NT2/D1 (cell line): ENCODE results near the gene MACO1.

ENCODE experiments used
- DNase-seq: peaks from one replicate; pipeline ENCODE4 v3.0.0-alpha.2; 2011; ENCODE audit warnings: low read depth, low spot score
- H3K27me3 ChIP-seq: 2 replicates; pipeline ENCODE4 v1.6.0; 2011; ENCODE audit warnings: mild to moderate bottlenecking; ENCODE audit not compliant: insufficient read length, insufficient read depth
- H3K36me3 ChIP-seq: 2 replicates; pipeline ENCODE4 v1.6.1; 2011; ENCODE audit warnings: mild to moderate bottlenecking, low read length, mixed read lengths; ENCODE audit not compliant: insufficient read depth, insufficient read length
- H3K4me1 ChIP-seq: 2 replicates; pipeline ENCODE4 v1.5.1; 2011; ENCODE audit not compliant: insufficient read depth, insufficient read length
- H3K4me3 ChIP-seq: 2 replicates; pipeline ENCODE4 v1.5.1; 2011; ENCODE audit warnings: low read depth; ENCODE audit not compliant: insufficient read length
- H3K9ac ChIP-seq: 2 replicates; pipeline ENCODE4 v1.6.0; 2011; ENCODE audit warnings: low read depth; ENCODE audit not compliant: insufficient read length
- H3K9me3 ChIP-seq: 2 replicates; pipeline ENCODE4 v1.5.1; 2011; ENCODE audit warnings: mild to moderate bottlenecking, low read length; ENCODE audit not compliant: insufficient read depth
- SUZ12 ChIP-seq: IDR thresholded peaks from 2 replicates; pipeline ENCODE4 v1.6.1; 2011; ENCODE audit not compliant: insufficient read length, insufficient read depth; ENCODE audit errors: extremely low read depth
- YY1 ChIP-seq: IDR thresholded peaks from 2 replicates; pipeline ENCODE4 v1.6.1; 2011; ENCODE audit not compliant: insufficient read length, insufficient read depth
- ZNF274 ChIP-seq: IDR thresholded peaks from 2 replicates; pipeline ENCODE4 v1.6.1; 2011; ENCODE audit warnings: mild to moderate bottlenecking, low read depth, low read length

The MACO1 gene

DNA sequence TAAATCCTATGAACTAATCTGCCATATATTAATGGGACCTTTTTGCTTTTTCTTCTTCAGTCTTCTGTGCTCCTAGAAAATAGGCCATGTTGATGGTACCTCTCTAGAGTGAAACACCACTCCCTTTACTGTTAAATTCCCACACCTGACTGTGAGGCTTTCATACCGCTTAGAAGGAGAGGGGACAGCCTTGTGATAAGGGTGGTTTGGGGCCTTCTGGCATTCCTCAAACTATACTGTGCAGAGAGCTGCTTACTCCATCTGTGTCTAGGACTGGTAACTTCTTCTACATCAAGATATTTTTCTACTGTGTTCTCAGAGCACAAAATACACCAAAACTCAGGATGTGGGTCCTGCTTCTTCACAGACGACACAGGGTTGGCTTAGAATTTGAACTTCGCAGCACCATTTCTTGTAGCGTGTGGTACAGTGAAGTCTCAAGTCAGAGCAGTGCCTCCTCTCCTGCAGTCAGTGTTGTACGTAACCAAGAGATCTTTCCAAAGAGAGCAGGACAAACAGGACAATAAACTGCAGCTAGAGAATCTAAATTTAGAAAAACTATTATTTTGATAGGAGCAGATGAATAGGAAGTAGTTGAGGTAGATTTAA, 43.8 kb downstream of the MACO1 start:
- H3K4me1 ChIP-seq: no peaks in the 10 kb centered on the region
- no peaks in the 10 kb centered on the region for H3K27me3 ChIP-seq
- no peak for TF ChIP-seq SUZ12
- TF ChIP-seq ZNF274: no peak
- TF ChIP-seq YY1: no peak
- H3K9me3 ChIP-seq: no peaks in the 10 kb centered on the region
- peaks cover 9% of the 10 kb centered on the region for H3K36me3 ChIP-seq
- H3K9ac ChIP-seq: no peak overlapping the region
- no peak overlapping the region for H3K4me3 ChIP-seq
- DNase-seq: no peak

DNA sequence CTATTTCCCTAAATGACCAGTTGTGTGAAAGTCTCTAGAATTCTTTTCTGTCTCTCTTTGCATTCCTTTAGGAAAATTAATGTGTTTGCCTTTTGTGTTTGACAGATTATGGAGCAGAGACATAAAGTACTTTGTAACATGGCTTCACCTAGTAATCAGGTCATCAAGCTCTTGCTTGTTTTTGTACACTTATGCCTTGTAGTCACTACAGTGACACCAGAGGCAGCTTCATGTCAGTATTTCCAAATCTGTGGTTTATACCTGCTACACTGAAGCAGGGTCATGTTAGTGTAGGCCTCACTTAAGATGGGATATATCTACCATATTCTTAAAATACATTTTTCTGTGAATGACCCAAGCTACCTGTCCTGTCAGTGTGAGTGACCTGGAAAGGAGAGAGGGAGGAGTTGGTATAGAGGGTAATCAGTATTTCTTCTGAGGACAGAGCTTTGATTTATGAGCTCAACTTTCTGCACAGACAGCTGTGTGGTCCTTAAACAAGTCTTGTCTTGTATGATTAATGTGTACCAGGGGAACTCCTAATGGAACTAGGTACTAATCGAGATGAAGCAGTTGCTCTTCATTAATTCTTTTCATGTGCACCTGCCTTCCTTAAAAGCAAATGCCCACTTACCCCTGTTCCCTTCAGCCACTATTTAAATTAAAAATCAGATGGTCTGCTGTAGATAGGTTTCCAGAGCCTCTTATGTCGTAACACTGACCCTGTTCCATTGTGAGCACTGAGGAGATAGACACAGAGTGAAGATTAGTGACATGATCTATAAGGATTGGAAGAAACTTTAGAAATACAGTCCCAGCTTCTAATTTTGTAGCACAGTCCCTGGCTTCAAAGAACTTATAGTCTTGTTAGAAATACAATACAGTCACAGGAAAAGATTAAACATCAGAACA, 45.7 kb downstream of the MACO1 start:
- H3K4me3 ChIP-seq: no peak overlapping the region
- DNase-seq: no peak
- H3K36me3 ChIP-seq: peaks cover 3% of the 10 kb centered on the region
- H3K9ac ChIP-seq: no peak overlapping the region
- no peaks in the 10 kb centered on the region for H3K27me3 ChIP-seq
- TF ChIP-seq YY1 (no peak), SUZ12 (no peak), ZNF274 (no peak)
- H3K9me3 ChIP-seq: no peaks in the 10 kb centered on the region
- H3K4me1 ChIP-seq: no peaks in the 10 kb centered on the region

- no peak for DNase-seq
- no peak overlapping the region for H3K9ac ChIP-seq
- no peaks in the 10 kb centered on the region for H3K4me1 ChIP-seq
- H3K27me3 ChIP-seq: no peaks in the 10 kb centered on the region
- no peak overlapping the region for H3K4me3 ChIP-seq
- H3K9me3 ChIP-seq: no peaks in the 10 kb centered on the region
- TF ChIP-seq YY1 (no peak), ZNF274 (no peak), SUZ12 (no peak)
- peaks cover 2% of the 10 kb centered on the region for H3K36me3 ChIP-seq
Observed at GRCh38 chr1:25477448-25478034, 46.8 kb downstream of the MACO1 start.

- Histone ChIP-seq H3K4me3 (no peak overlapping the region), H3K9ac (no peak overlapping the region), H3K9me3 (no peaks in the 10 kb centered on the region), H3K36me3 (peaks cover 4% of the 10 kb centered on the region), H3K4me1 (no peaks in the 10 kb centered on the region), H3K27me3 (no peaks in the 10 kb centered on the region)
- no peak for DNase-seq
- TF ChIP-seq SUZ12 (no peak), YY1 (no peak), ZNF274 (no peak)
Observed at GRCh38 chr1:25478633-25479032, 47.9 kb downstream of the MACO1 start.

DNA sequence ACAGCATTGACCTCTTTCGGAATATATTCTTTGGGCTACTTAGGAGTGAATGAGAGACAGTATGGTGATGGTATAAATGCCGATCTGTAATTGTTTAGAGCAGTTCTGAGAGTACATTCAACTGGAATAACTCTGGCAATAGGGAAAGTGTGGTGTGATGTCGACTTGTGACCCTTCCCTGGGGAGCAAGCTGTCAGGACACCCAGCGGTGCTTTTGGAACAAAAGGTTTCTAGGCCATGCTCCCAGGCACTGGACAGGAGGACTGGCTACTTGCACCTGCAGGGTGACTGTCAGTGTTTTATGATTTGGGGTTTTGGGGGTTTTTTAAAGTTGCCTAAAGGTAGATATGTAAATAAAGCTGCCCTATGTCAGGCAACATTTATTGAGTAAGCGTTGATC, 50.9 kb downstream of the MACO1 start:
- Histone ChIP-seq H3K4me3 (no peak overlapping the region), H3K9me3 (no peaks in the 10 kb centered on the region), H3K27me3 (no peaks in the 10 kb centered on the region), H3K36me3 (peaks cover 16% of the 10 kb centered on the region), H3K9ac (no peak overlapping the region), H3K4me1 (no peaks in the 10 kb centered on the region)
- no peak for DNase-seq
- TF ChIP-seq ZNF274: no peak
- no peak for TF ChIP-seq YY1
- no peak for TF ChIP-seq SUZ12

DNA sequence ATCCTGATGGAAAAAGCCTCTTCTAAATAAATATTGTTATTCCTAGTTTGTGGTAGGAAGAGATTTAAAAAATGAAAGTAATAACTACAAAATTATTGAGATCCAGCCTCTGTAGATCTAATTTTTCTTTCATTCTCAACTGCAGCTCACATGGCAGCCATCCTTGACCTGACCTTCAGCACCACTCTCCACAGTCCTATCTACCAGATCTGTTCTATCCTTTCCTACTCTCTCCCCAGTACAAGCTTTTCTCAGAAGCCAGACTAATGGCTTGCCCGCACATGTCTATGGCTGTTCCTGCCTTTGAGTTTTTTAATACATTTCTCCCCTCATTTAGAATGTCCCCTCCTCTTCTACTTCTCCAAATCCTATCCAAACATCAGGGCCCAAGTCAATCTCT, 51.5 kb downstream of the MACO1 start:
- no peaks in the 10 kb centered on the region for H3K27me3 ChIP-seq

DNA sequence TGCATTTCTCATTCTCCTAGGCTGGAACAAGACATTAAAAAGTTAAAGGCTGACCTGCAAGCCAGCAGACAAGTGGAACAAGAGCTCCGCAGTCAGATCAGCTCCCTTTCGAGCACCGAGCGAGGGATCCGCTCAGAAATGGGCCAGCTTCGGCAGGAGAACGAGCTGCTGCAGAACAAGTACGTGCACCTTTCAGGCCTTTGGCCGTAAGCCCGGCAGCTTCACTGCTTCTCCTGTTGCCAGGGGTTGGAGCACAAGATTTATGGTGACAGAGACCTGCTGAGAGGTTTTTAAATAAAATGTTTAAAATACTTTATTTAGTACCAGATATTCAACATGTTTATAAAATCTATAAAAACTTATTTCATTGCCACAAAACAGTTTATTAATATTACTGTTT, 53.4 kb downstream of the MACO1 start:
- no peaks in the 10 kb centered on the region for H3K27me3 ChIP-seq
- peaks cover 22% of the 10 kb centered on the region for H3K36me3 ChIP-seq
- H3K4me1 ChIP-seq: no peaks in the 10 kb centered on the region
- TF ChIP-seq ZNF274: no peak
- no peak for TF ChIP-seq SUZ12
- no peak for TF ChIP-seq YY1
- H3K4me3 ChIP-seq: no peak overlapping the region
- no peak overlapping the region for H3K9ac ChIP-seq
- no peak for DNase-seq
- H3K9me3 ChIP-seq: no peaks in the 10 kb centered on the region

More for the DNA sequence above, 51.5 kb downstream of the MACO1 start:
- no peaks in the 10 kb centered on the region for H3K4me1 ChIP-seq
- no peak overlapping the region for H3K9ac ChIP-seq
- no peak for TF ChIP-seq YY1
- TF ChIP-seq SUZ12: no peak
- TF ChIP-seq ZNF274: no peak
- no peak for DNase-seq
- H3K9me3 ChIP-seq: no peaks in the 10 kb centered on the region
- H3K4me3 ChIP-seq: no peak overlapping the region
- peaks cover 16% of the 10 kb centered on the region for H3K36me3 ChIP-seq
